Heart left ventricle (tissue), 16 donors: ENCODE measurements around the gene TBL1XR1. TPM values are rescaled to one million over a fixed set of nuclear protein-coding genes. Genes with fewer than 3 reads are reported as not detected.

Experiments
- ATAC-seq, 4 donors: fragments of 200-7000 bp; cut with Tn5 transposase; one replicate each; pipeline ENCODE4 v1.9.1; 2020 to 2022; ENCODE audit warnings: moderate library complexity in 4 of 4, mild to moderate bottlenecking in 3 of 4, moderate number of reproducible peaks in 1 of 4
- DNase-seq, 5 donors: peaks; one replicate each; pipeline ENCODE4 v3.0.0-alpha.2; 2020
- H3K27ac ChIP-seq, 12 donors: fragments of 200-600 bp; sonication (generic) in 4 of 12; one replicate each; pipeline versions ENCODE4 v1.5.0 to v1.8.0; 2016 to 2022; ENCODE audit warnings: mild to moderate bottlenecking in 2 of 12
- H3K27me3 ChIP-seq, 9 donors: fragments of 200-600 bp; sonication (generic) in 2 of 9; one replicate each; pipeline versions ENCODE4 v1.5.1 to v1.8.0; 2016 to 2022; ENCODE audit warnings: mild to moderate bottlenecking in 3 of 9
- H3K36me3 ChIP-seq, 9 donors: fragments of 200-600 bp; sonication (generic) in 2 of 9; one replicate each; pipeline versions ENCODE4 v1.5.0 to v1.8.0; 2018 to 2022; ENCODE audit warnings: mild to moderate bottlenecking in 2 of 9
- H3K4me1 ChIP-seq, 12 donors: fragments of 200-600 bp; sonication (generic) in 4 of 12; one replicate each; pipeline versions ENCODE4 v1.5.0 to v1.8.0; 2016 to 2022; ENCODE audit warnings: mild to moderate bottlenecking in 3 of 12
- H3K4me3 ChIP-seq, 12 donors: fragments of 200-600 bp; sonication (generic) in 4 of 12; one replicate each; pipeline versions ENCODE4 v1.5.0 to v1.8.0; 2017 to 2022; ENCODE audit warnings: mild to moderate bottlenecking in 9 of 12, moderate library complexity in 4 of 12
- H3K9me3 ChIP-seq, 12 donors: fragments of 200-600 bp; sonication (generic) in 4 of 12; one replicate each; pipeline versions ENCODE4 v1.5.0 to v1.8.0; 2016 to 2022; ENCODE audit warnings: mild to moderate bottlenecking in 1 of 12
- CTCF ChIP-seq, 12 donors: fragments of 200-600 bp; sonication (generic) in 4 of 12; IDR thresholded peaks; one replicate each; pipeline versions ENCODE4 v1.5.0 to v1.8.0; 2018 to 2022; ENCODE audit warnings: antibody characterized with exemption in 12 of 12, mild to moderate bottlenecking in 5 of 12
- POLR2A ChIP-seq, 2 donors: fragments of 450-650 bp; IDR thresholded peaks; one replicate each; pipeline ENCODE4 v1.6.1; 2017; ENCODE audit warnings: antibody characterized with exemption in 2 of 2, mild to moderate bottlenecking in 2 of 2, moderate library complexity in 2 of 2
- WGBS, 4 donors: extraction: QIAGEN DNeasy Blood & Tissue Kit in 2 of 4; methylation state at CpG; one replicate each; pipeline versions ENCODE4 v1.1.5 to v1.1.7; 2013 to 2018; 5-methylcytosine and 5-hydroxymethylcytosine counted together
- intact Hi-C, 10 donors: fragments of 100-400 bp; cut with DNase I; formaldehyde crosslinking; loops; one replicate each; pipeline versions ENCODE4 v1.11.1 to v1.14.2; 2022
- polyA plus RNA-seq, 2 donors: library from polyadenylated mRNA; stranded (reverse); fragments of 200-250 nt; gene quantifications; one replicate each; pipeline ENCODE4 v1.2.3, GENCODE V29; 2013
- total RNA-seq, 9 donors: library from RNA; depleted of rRNA in 2 of 9; stranded (reverse); fragments of >200 nt in 2 of 9; fragmentation: NEBNext Ultra II Directional in 3 of 9; extraction: Animal tissue kit (Norgen Biotek cat#: 25700) in 3 of 9; gene quantifications; one replicate each; pipeline versions ENCODE4 v1.1.0 to v1.2.4, GENCODE V29; 2016 to 2023
- donor health status: ischemic (EF 13 %, LVEDD 7.1; RV severe dilation, severe dysfunction).
- donor health status: healthy with polysubstance abuse.
- donor health status: DM: no; HTN: yes; CAD: no.
- donor health status: DM: no; HTN: no; CAD: no.
- donor health status: ischemic (EF 25% LVEDD 6.9; RV normal size, moderate dysfunction).
- donor health status: ischemic (EF 25% LVEDD 5.7; RV mildly dilated, moderate dysfunction).
- donor health status: healthy.
- donor health status: DM: yes; HTN: yes; CAD: no.
- donor health status: ischemic (EF 35%, LVEDD 5.7; RV mildly dilated, moderate dysfunction).
- donor health status: nonischemic (EF 11% LVEDD 7.7; RV severe dilation, severe dysfunction).
- donor health status: DM: yes; HTN: yes; CAD: no.
- donor health status: PGD.
- donor health status: ischemic (EF 29% LVEDD 5.4; RV normal size, mild dysfunction).
- donor health status: nonischemic (EF 23%, LVEDD 6.1; RV moderate dilation, normal function).

The TBL1XR1 gene
- total and polyA plus RNA-seq, 11 donors: 24.0 to 176 (median 119) TPM

- Histone ChIP-seq H3K27me3 (no peaks in the 10 kb centered on the region), H3K9me3 (no peaks in the 10 kb centered on the region), H3K36me3 (no peaks in the 10 kb centered on the region), H3K4me3 (no peak overlapping the region), H3K4me1 (peaks cover 0 to 56% (median 43%) of the 10 kb centered on the region in 12 donors), H3K27ac (no peak overlapping the region)
- TF ChIP-seq POLR2A (IDR thresholded peaks at IDR 0.05) (no peak), CTCF (IDR thresholded peaks at IDR 0.05) (no peak)
- DNase-seq (no peak), ATAC-seq (no peak)
- 64 to 82% (median 73%) methylated on average over 3 of the region's 3 CpGs for WGBS, 4 donors
- intact Hi-C loops: no loop called here
Measured at GRCh38 chr3:177084616-177085015, 112.7 kb downstream of the TBL1XR1 start.

- H3K36me3 ChIP-seq: peaks cover 0 to 3% (median 0%) of the 10 kb centered on the region in 9 donors
- ATAC-seq (no peak), DNase-seq (no peak)
- H3K9me3 ChIP-seq: no peaks in the 10 kb centered on the region
- H3K27me3 ChIP-seq: no peaks in the 10 kb centered on the region
- H3K27ac ChIP-seq: no peak overlapping the region
- H3K4me1 ChIP-seq: peaks cover 0 to 20% (median 9%) of the 10 kb centered on the region in 12 donors
- WGBS, 4 donors: 94 to 95% (median 94%) methylated on average over 1 of the region's 1 CpG
- intact Hi-C loops: no loop called here
- TF ChIP-seq CTCF (IDR thresholded peaks at IDR 0.05) (no peak), POLR2A (IDR thresholded peaks at IDR 0.05) (no peak)
- no peak overlapping the region for H3K4me3 ChIP-seq
Measured at GRCh38 chr3:177080122-177080521, 117.2 kb downstream of the TBL1XR1 start.

- no peak for ATAC-seq
- TF ChIP-seq CTCF (IDR thresholded peaks at IDR 0.05) (no peak), POLR2A (IDR thresholded peaks at IDR 0.05) (no peak)
- Histone ChIP-seq H3K4me1 (peaks cover 0 to 20% (median 5%) of the 10 kb centered on the region in 12 donors), H3K27me3 (no peaks in the 10 kb centered on the region), H3K9me3 (no peaks in the 10 kb centered on the region), H3K27ac (no peak overlapping the region), H3K36me3 (peaks cover 0 to 3% (median 0%) of the 10 kb centered on the region in 9 donors), H3K4me3 (no peak overlapping the region)
- intact Hi-C loops: no loop called here
- DNase-seq: no peak
- 90 to 91% (median 91%) methylated on average over 1 of the region's 1 CpG for WGBS, 4 donors
Measured at GRCh38 chr3:177079684-177080083, 117.6 kb downstream of the TBL1XR1 start.

DNA sequence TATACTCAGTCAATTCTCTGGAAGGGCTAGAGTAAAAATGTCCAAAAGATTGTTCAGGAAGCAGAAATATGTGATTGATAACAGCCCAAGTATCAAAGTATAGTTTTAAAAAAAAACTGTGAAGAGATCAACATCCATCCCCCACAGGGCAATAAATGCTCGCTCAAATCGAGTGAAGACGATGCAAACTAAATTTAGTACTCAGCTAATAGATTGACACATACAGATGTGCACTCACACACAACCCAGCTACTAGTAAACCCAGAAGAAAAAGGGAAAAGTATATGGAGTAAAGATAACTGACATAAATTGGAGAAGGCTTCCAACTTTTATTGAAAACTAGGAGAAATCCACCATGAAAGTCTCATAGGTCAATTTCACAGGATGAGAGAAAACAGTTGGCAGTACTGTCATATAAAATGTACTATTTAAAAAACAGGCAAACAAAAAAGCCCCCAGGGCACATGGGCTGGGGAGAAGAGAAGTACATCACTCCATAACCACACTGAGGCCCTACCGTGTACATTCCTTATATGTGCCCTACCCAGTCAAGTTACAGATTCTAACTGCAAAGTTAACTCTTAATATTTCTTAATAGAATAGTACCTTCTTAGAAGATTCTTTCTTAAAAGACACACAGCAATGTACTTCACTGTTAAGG, 125.7 kb downstream of the TBL1XR1 start:
- H3K27me3 ChIP-seq: no peaks in the 10 kb centered on the region
- TF ChIP-seq POLR2A (IDR thresholded peaks at IDR 0.05) (no peak), CTCF (IDR thresholded peaks at IDR 0.05) (no peak)
- H3K4me1 ChIP-seq: peaks cover 0 to 41% (median 8%) of the 10 kb centered on the region in 12 donors
- DNase-seq (no peak), ATAC-seq (no peak)
- 62 to 65% (median 63%) methylated on average over 4 of the region's 4 CpGs for WGBS, 4 donors
- no peak overlapping the region for H3K27ac ChIP-seq
- H3K9me3 ChIP-seq: no peaks in the 10 kb centered on the region
- intact Hi-C loops: no loop called here
- H3K4me3 ChIP-seq: no peak overlapping the region
- H3K36me3 ChIP-seq: no peaks in the 10 kb centered on the region
